A549 (cell line): Measurements from ENCODE around the gene JPH2.

Experiments used
- CTCF ChIP-seq: fragments of >200 bp; sonication (Bioruptor Twin); formaldehyde crosslinking; IDR thresholded peaks from 3 replicates; pipeline ENCODE4 v1.5.1; 2016
- POLR2A ChIP-seq: IDR thresholded peaks from 2 replicates; pipeline ENCODE4 v1.6.1; 2012; ENCODE audit warnings: mild to moderate bottlenecking, low read length
- RAD21 ChIP-seq, 2 experiments: fragments of >200 bp in 1 of 2; sonication (Bioruptor Twin) in 1 of 2; formaldehyde crosslinking in 1 of 2; IDR thresholded peaks in 1 of 2; conservative IDR thresholded peaks in 1 of 2; 2 replicates in 1 of 2; 3 replicates in 1 of 2; pipeline ENCODE4 v1.6.1; 2012 to 2018; ENCODE audit warnings: inconsistent platforms in 1 of 2
- SMC3 ChIP-seq: fragments of >200 bp; sonication (Bioruptor Twin); formaldehyde crosslinking; IDR thresholded peaks from 3 replicates; pipeline ENCODE4 v1.6.1; 2018; ENCODE audit warnings: inconsistent platforms
- USF2 ChIP-seq: fragments of 450-650 bp; IDR thresholded peaks from 2 replicates; pipeline ENCODE4 v1.6.1; 2014; ENCODE audit warnings: antibody characterized with exemption
- ZFP36 ChIP-seq: fragments of 450-650 bp; IDR thresholded peaks from 2 replicates; pipeline ENCODE4 v1.6.1; 2014; ENCODE audit warnings: borderline replicate concordance; ENCODE audit not compliant: partially characterized antibody

GRCh38 chr20:44137266-44137801, 49.7 kb downstream of the JPH2 start:
- TF ChIP-seq USF2 (no peak), SMC3 (no peak), CTCF (no peak), ZFP36 (no peak), RAD21 (conservative IDR thresholded peaks at IDR 0.05 in 1 of 2, IDR thresholded peaks at IDR 0.05 in 1 of 2) (no peak), POLR2A (no peak)
